Stimulated activated effector memory CD8-positive, alpha-beta T cell treated with anti-CD3 and anti-CD28 coated beads, Interleukin-12 subunit alpha, Interleukin-12 subunit beta, amount 100 ng/mL, for 72 hours (primary cell): ENCODE results near the gene PPP1R9A.
A peak's percentile ranks its signal among the peaks of the same experiment; 100 is the strongest.

ENCODE experiments used
- ATAC-seq: fragments of 150-1000 bp; cut with Tn5 transposase; 2 replicates; pipeline ENCODE4 v1.10.0; 2021
- DNase-seq, 2 donors: peaks; one replicate each; pipeline ENCODE4 v3.0.0; 2021 to 2022; ENCODE audit warnings: low spot score in 2 of 2
- H3K27ac Mint-ChIP-seq: one replicate; pipeline ENCODE4 v1.8.0; 2022; ENCODE audit warnings: mild to moderate bottlenecking, mixed read lengths
- H3K36me3 Mint-ChIP-seq: one replicate; pipeline ENCODE4 v1.8.0; 2022; ENCODE audit warnings: mild to moderate bottlenecking, mixed read lengths
- H3K4me1 Mint-ChIP-seq: one replicate; pipeline ENCODE4 v1.8.0; 2022; ENCODE audit warnings: mixed read lengths
- H3K4me3 Mint-ChIP-seq: one replicate; pipeline ENCODE4 v1.8.0; 2022; ENCODE audit warnings: mild to moderate bottlenecking, mixed read lengths
- H3K9me3 Mint-ChIP-seq: one replicate; pipeline ENCODE4 v1.8.0; 2022; ENCODE audit warnings: mixed read lengths

The PPP1R9A gene

GRCh38 chr7:94907026-94907810, at the start of gene PPP1R9A:
Gene PPP1R9A (plus strand): TSS chr7:94907594. CDS start chr7:94910114, 2,520 bp downstream.
- H3K4me1 Mint-ChIP-seq = no peaks in the 10 kb centered on the region
- H3K36me3 Mint-ChIP-seq = no peaks in the 10 kb centered on the region
- H3K27ac Mint-ChIP-seq = no peak within 1 kb of the TSS
- peak within 1 kb of the TSS; percentile 18 for H3K4me3 Mint-ChIP-seq
- H3K9me3 Mint-ChIP-seq = no peaks in the 10 kb centered on the region
- no peak for DNase-seq
- ATAC-seq = peak; percentile 28

GRCh38 chr7:94871132-94871531, 36.3 kb upstream of the PPP1R9A start:
- Mint-ChIP-seq H3K9me3 (peaks cover 2% of the 10 kb centered on the region), H3K36me3 (no peaks in the 10 kb centered on the region), H3K4me3 (no peak overlapping the region)

GRCh38 chr7:94873239-94873638, 34.2 kb upstream of the PPP1R9A start:
- H3K4me1 Mint-ChIP-seq = no peaks in the 10 kb centered on the region
- DNase-seq = no peak
- ATAC-seq = no peak

More at GRCh38 chr7:94871132-94871531, 36.3 kb upstream of the PPP1R9A start:
- H3K4me1 Mint-ChIP-seq = no peaks in the 10 kb centered on the region
- ATAC-seq (no peak), DNase-seq (no peak)
- no peak overlapping the region for H3K27ac Mint-ChIP-seq

GRCh38 chr7:94874036-94874785, 33.2 kb upstream of the PPP1R9A start:
- Mint-ChIP-seq H3K27ac (no peak overlapping the region), H3K4me1 (no peaks in the 10 kb centered on the region), H3K4me3 (no peak overlapping the region), H3K36me3 (no peaks in the 10 kb centered on the region), H3K9me3 (peaks cover 13% of the 10 kb centered on the region)
- ATAC-seq = no peak
- no peak for DNase-seq

More at GRCh38 chr7:94873239-94873638, 34.2 kb upstream of the PPP1R9A start:
- Mint-ChIP-seq H3K36me3 (no peaks in the 10 kb centered on the region), H3K9me3 (peaks cover 6% of the 10 kb centered on the region), H3K4me3 (no peak overlapping the region), H3K27ac (no peak overlapping the region)

- Mint-ChIP-seq H3K9me3 (peaks cover 13% of the 10 kb centered on the region), H3K27ac (no peak overlapping the region), H3K4me1 (no peaks in the 10 kb centered on the region), H3K36me3 (no peaks in the 10 kb centered on the region), H3K4me3 (no peak overlapping the region)
- DNase-seq (no peak), ATAC-seq (no peak)
These were observed 32.2 kb upstream of the PPP1R9A start for GRCh38 chr7:94875201-94875600.

GRCh38 chr7:94877731-94878670, 29.4 kb upstream of the PPP1R9A start:
- no peak for DNase-seq
- H3K27ac Mint-ChIP-seq = no peak overlapping the region
- no peak overlapping the region for H3K4me3 Mint-ChIP-seq
- peaks cover 11% of the 10 kb centered on the region for H3K9me3 Mint-ChIP-seq
- no peaks in the 10 kb centered on the region for H3K4me1 Mint-ChIP-seq
- no peak for ATAC-seq
- no peaks in the 10 kb centered on the region for H3K36me3 Mint-ChIP-seq

GRCh38 chr7:94882891-94883290, 24.5 kb upstream of the PPP1R9A start:
- H3K4me3 Mint-ChIP-seq = no peak overlapping the region
- peaks cover 11% of the 10 kb centered on the region for H3K9me3 Mint-ChIP-seq
- no peaks in the 10 kb centered on the region for H3K4me1 Mint-ChIP-seq
- no peak for DNase-seq
- no peak overlapping the region for H3K27ac Mint-ChIP-seq
- no peaks in the 10 kb centered on the region for H3K36me3 Mint-ChIP-seq
- no peak for ATAC-seq

GRCh38 chr7:94883616-94884015, 23.8 kb upstream of the PPP1R9A start:
- DNase-seq = no peak
- no peaks in the 10 kb centered on the region for H3K36me3 Mint-ChIP-seq
- no peak for ATAC-seq
- H3K9me3 Mint-ChIP-seq = peaks cover 7% of the 10 kb centered on the region
- H3K27ac Mint-ChIP-seq = no peak overlapping the region
- no peaks in the 10 kb centered on the region for H3K4me1 Mint-ChIP-seq
- no peak overlapping the region for H3K4me3 Mint-ChIP-seq

GRCh38 chr7:94888551-94888950, 18.8 kb upstream of the PPP1R9A start:
- Mint-ChIP-seq H3K4me3 (no peak overlapping the region), H3K27ac (no peak overlapping the region), H3K9me3 (peaks cover 4% of the 10 kb centered on the region), H3K4me1 (no peaks in the 10 kb centered on the region), H3K36me3 (no peaks in the 10 kb centered on the region)
- no peak for DNase-seq
- no peak for ATAC-seq

GRCh38 chr7:94888995-94889523, 18.3 kb upstream of the PPP1R9A start:
- ATAC-seq = no peak
- H3K9me3 Mint-ChIP-seq = peaks cover 4% of the 10 kb centered on the region
- no peak overlapping the region for H3K27ac Mint-ChIP-seq
- no peak overlapping the region for H3K4me3 Mint-ChIP-seq
- DNase-seq = no peak
- no peaks in the 10 kb centered on the region for H3K36me3 Mint-ChIP-seq
- no peaks in the 10 kb centered on the region for H3K4me1 Mint-ChIP-seq

GRCh38 chr7:94890216-94890615, 17.2 kb upstream of the PPP1R9A start:
- Mint-ChIP-seq H3K4me3 (no peak overlapping the region), H3K36me3 (no peaks in the 10 kb centered on the region), H3K27ac (no peak overlapping the region), H3K9me3 (peaks cover 4% of the 10 kb centered on the region), H3K4me1 (no peaks in the 10 kb centered on the region)
- ATAC-seq (no peak), DNase-seq (no peak)

GRCh38 chr7:94893661-94894060, 13.7 kb upstream of the PPP1R9A start:
- Mint-ChIP-seq H3K27ac (no peak overlapping the region), H3K4me1 (no peaks in the 10 kb centered on the region), H3K4me3 (no peak overlapping the region), H3K9me3 (no peaks in the 10 kb centered on the region), H3K36me3 (no peaks in the 10 kb centered on the region)
- ATAC-seq = no peak
- no peak for DNase-seq

GRCh38 chr7:94897541-94897940, 9.9 kb upstream of the PPP1R9A start:
- Mint-ChIP-seq H3K27ac (no peak overlapping the region), H3K36me3 (no peaks in the 10 kb centered on the region), H3K4me3 (no peak overlapping the region), H3K9me3 (no peaks in the 10 kb centered on the region), H3K4me1 (no peaks in the 10 kb centered on the region)
- ATAC-seq = no peak
- no peak for DNase-seq

GRCh38 chr7:94898340-94898739, 9.1 kb upstream of the PPP1R9A start:
- Mint-ChIP-seq H3K9me3 (no peaks in the 10 kb centered on the region), H3K36me3 (no peaks in the 10 kb centered on the region), H3K4me1 (no peaks in the 10 kb centered on the region)

GRCh38 chr7:94901981-94902380, 5.4 kb upstream of the PPP1R9A start:
- H3K27ac Mint-ChIP-seq = no peak overlapping the region
- DNase-seq = no peak

More at GRCh38 chr7:94898340-94898739, 9.1 kb upstream of the PPP1R9A start:
- Mint-ChIP-seq H3K4me3 (no peak overlapping the region), H3K27ac (no peak overlapping the region)
- DNase-seq = no peak
- no peak for ATAC-seq

More at GRCh38 chr7:94901981-94902380, 5.4 kb upstream of the PPP1R9A start:
- H3K4me3 Mint-ChIP-seq = no peak overlapping the region
- ATAC-seq = no peak
- H3K36me3 Mint-ChIP-seq = no peaks in the 10 kb centered on the region
- H3K4me1 Mint-ChIP-seq = no peaks in the 10 kb centered on the region
- H3K9me3 Mint-ChIP-seq = no peaks in the 10 kb centered on the region
